Left cardiac atrium (tissue), 4 donors: ENCODE data around the gene MAP1B. TPM values are rescaled to one million over a fixed set of nuclear protein-coding genes. Genes with fewer than 3 reads are reported as not detected.

ENCODE experiments used
- ATAC-seq, 2 donors: fragments of 200-7000 bp; cut with Tn5 transposase; one replicate each; pipeline ENCODE4 v1.9.1; 2020; ENCODE audit warnings: mild to moderate bottlenecking in 2 of 2, moderate library complexity in 2 of 2
- DNase-seq: peaks from one replicate; pipeline ENCODE4 v3.0.0-alpha.2; 2020
- intact Hi-C, 2 donors: fragments of 100-400 bp; cut with DNase I; formaldehyde crosslinking; loops; one replicate each; pipeline versions ENCODE4 v1.14.1 to v1.15.1; 2022 to 2023
- microRNA-seq, 2 donors: library from miRNA; unstranded; fragments of <30 nt; microRNA quantifications; one replicate each; pipeline ENCODE4 v1.2.0, GENCODE V29; 2020
- total RNA-seq, 2 donors: library from RNA; stranded (reverse); fragmentation: NEBNext Ultra II Directional; extraction: Animal tissue kit (Norgen Biotek cat#: 25700); gene quantifications; one replicate each; pipeline ENCODE4 v1.2.1, GENCODE V29; 2021
- donor health status: DM: no; HTN: yes; CAD: no.
- donor health status: DM: no; HTN: yes; CAD: no; lungs with severe emphysema.
- donor health status: DM: yes; HTN: yes; CAD: no.
- donor health status: Dilated cardiomyopathy.

Gene MAP1B
- total RNA-seq, 2 donors from 2014 or later = 163 to 224 TPM

DNA sequence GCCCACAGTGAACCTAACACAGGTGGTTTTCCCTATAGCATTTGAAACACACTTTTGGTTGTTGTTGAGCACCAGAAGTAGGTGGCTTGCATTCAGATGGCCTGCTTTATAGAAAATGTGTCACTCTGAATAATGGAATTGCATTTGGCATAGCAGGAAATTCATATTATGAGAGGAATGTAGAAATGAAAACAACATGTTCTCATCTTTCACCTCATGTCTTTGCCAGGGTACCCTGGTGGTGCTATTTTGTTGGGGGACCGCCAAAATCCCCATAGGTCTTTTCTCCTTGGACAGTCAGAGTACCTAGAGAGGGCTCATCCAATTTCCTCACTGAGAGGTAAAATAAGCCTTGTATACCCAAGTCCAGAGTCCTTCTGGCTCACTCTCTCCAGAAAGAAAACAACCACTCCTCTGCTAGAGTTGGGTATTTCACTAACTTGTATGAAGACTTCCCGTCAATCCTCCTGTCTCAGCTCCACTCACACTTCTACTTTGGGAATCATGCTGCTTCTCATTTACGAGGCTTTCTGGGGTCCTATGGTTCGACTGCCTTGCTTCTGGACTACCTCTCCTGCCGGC is 145.4 kb downstream of the MAP1B start:
- ATAC-seq (no peak), DNase-seq (no peak)
- intact Hi-C loops = no loop called here

DNA sequence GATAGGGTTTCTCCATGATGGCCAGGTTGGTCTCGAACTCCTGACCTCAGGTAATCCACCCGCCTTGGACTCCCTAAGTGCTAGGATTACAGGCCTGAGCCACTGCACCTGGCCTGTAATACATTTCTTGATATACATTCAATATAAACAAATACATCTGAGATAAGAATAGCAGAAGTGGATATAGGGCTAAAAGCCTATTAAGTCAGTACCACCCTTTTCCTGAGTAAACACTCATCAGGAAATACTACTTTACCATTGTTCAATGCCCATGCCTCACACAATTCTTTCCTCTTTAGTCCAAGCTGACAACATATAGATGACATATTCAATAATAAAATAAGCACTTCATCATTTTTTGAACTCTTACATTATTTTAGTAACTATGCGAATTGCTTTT is 148.0 kb downstream of the MAP1B start:
- DNase-seq (no peak), ATAC-seq (no peak)
- intact Hi-C loops = no loop called here

DNA sequence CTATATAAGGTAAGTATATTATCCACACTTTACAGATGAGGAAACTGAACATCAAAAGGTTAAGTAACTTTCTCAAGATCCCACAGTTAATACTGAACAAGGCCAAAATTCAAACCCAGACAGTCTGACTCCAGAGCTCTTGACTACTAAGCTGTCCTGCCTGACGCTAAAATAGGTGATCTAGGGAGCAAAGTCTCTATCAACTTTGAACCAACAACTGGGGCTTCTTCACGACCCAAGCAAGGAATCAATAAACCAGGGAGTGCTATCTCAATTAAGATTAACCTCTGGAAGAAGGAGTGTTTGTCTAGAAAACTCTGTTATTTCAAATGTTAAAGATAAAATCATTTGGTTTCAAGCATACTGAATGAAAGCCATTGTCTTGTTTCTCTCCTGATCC is 148.4 kb downstream of the MAP1B start:
- intact Hi-C loops = no loop called here
- ATAC-seq (no peak), DNase-seq (no peak)

DNA sequence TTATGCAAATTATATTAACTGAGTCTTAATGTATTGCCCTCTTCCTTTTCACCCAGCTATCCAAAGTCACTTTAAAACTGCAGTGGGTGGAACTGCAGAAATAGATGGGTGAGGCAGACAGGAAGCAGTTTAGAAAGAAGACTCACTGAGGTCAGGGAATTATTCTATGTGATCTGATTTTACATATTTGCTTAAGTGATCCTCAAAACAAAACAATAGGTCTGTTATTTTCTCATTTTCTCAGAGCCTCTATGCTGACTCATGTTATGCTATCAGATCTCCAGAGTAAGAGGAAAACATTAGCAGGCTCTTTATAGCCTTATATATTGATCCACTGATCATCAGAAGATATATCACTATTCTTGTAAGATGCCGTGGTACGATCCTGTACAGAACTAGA is 149.3 kb downstream of the MAP1B start:
- DNase-seq (no peak), ATAC-seq (no peak)
- intact Hi-C loops = no loop called here

Small RNAs within 50 kb of the gene (microRNA-seq; reads per million reads assigned to microRNA genes)
- 0 reads per million in 2 donors for gene MIR4803

Other genes starting within 250 kb of the MAP1B start
- gene MRPS27, start 212.8 kb downstream of the MAP1B start, total RNA-seq = 10 to 100 TPM; 46.0 to 50.1 TPM
- 10 to 100 TPM in 1 of 2 donors, 1 to 10 TPM in 1; 8.5 to 12.4 TPM for gene PTCD2, start 212.9 kb downstream of the MAP1B start, total RNA-seq